ENCODE measurements around the gene MKNK2.

- TF ChIP-seq, protein P1, sequence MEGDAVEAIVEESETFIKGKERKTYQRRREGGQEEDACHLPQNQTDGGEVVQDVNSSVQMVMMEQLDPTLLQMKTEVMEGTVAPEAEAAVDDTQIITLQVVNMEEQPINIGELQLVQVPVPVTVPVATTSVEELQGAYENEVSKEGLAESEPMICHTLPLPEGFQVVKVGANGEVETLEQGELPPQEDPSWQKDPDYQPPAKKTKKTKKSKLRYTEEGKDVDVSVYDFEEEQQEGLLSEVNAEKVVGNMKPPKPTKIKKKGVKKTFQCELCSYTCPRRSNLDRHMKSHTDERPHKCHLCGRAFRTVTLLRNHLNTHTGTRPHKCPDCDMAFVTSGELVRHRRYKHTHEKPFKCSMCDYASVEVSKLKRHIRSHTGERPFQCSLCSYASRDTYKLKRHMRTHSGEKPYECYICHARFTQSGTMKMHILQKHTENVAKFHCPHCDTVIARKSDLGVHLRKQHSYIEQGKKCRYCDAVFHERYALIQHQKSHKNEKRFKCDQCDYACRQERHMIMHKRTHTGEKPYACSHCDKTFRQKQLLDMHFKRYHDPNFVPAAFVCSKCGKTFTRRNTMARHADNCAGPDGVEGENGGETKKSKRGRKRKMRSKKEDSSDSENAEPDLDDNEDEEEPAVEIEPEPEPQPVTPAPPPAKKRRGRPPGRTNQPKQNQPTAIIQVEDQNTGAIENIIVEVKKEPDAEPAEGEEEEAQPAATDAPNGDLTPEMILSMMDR (IDR thresholded peaks at IDR 0.05) = no peak
- TF ChIP-seq POLR2A (IDR thresholded peaks at IDR 0.05) = no peak
- no peak for TF ChIP-seq POLR2AphosphoS5 (IDR thresholded peaks at IDR 0.05)
Observed at GRCh38 chr19:2064395-2064787, 13.3 kb upstream of the MKNK2 start.

All from breast epithelium (tissue), 3 donors.